HG02884 (cell line): ENCODE measurements around the gene MAP3K19.
"Not testable (repeated sequence)": the region's sequence is repeated elsewhere in the genome, so short reads cannot be mapped to it uniquely, and the experiment has no call there.

ENCODE experiments used
- ATAC-seq: cut with Tn5 transposase; IDR thresholded peaks from one replicate; pipeline ENCODE4 v1.9.1; 2021; ENCODE audit warnings: mild to moderate bottlenecking, moderate library complexity; ENCODE audit not compliant: unreplicated experiment

MAP3K19 gene

DNA sequence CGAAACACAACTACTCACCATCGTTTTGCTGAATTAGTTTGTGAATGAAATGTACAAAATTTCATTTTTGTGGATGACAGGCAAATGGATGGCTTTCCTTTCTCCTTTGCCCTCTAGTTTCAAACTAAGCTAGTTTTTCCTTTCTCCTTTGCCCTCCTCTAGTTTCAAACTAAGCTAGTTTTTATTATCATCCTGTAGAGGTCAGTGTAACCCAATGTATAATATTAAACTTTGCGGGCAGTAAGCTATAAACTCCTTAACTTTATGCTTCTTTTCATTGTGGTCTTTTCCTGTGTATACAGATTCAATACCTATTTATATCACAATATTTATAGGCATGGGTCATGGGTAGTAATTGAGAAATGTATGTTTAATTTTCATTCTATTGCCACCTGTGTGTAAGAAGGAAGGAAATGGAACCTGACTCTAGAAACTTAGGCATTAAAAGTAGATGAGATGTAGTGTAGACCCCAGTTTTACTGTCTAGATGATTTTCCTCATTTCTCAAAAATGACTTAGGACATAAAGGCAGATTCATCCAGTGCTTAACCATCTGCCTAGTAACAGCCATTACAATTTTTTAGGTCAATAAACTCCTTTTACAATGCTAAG, 58.1 kb downstream of the MAP3K19 start:
- ATAC-seq, result no peak

DNA sequence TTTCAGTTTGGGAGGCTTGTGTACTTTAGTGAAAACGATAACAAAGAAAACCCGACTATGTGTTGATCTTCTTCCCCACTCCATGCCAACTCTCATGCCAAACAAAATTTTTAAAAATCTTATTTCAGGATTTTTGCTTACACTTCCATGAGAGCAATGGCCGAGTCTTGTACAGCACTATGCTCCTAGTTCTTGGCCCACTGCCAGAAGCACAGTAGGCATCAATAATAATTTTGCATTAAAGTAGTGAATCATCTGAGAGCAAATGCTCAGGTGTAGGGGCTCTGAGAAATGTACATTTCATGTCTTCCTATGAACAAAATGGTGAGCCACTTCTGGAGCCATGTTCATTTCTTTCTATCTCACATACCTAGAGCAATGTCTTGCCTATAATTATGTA, 62.2 kb downstream of the MAP3K19 start:
- no peak for ATAC-seq

DNA sequence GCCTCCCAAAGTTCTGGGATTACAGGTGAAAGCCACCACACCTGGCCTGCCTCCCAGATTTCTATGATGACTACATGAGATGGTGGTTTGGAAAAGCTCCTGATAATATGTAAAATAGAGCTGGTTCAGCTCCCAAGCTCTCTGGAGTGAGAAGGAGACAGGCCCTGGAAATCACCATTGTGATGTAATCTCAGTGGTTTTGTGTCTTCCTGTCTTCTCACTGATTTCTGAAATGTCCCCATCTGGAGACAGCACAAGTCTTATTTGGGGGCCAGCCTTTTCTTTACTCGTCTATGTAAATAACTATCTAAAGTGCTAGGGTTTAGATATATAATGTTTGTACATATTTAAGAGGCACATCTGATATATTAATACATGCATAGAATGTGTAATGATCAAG, 64.6 kb downstream of the MAP3K19 start:
- ATAC-seq, result no peak

DNA sequence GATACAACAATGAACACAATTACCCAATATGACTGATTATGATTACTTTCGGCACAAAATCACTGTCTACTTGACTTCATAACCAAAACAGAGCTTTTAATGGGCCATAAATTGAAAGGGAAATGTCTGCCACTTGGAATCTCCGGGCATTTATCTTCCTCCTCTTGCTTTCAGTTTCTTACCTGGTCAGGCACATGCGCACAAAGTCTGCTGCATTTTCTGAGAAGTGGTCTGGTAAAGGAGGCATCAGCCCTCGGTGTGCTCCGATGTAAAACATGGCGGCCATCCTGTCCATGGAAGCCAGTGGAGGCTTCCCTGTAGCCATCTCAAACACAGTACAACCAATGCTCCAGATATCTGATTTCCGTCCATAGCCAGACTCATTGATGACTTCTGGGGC, 66.6 kb downstream of the MAP3K19 start:
- ATAC-seq, result no peak

DNA sequence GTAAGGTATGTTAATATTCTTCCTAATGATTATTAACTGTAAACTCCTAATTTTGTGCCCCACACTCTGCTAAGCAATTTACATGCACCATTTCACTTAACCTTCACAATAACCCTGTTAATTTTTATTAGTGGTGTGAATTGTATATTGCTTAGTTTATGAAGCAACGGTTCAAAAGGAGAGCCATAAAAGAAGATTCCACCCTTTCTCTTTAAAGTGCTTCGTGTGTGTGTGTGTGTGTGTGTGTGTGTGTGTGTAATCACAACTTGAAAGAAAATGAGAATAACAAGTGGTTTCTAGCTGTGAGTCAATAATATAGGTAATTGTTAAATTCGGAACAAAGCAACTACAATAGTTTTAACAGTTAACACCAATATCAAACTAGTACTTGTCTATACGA, 68.0 kb downstream of the MAP3K19 start:
- no peak for ATAC-seq

DNA sequence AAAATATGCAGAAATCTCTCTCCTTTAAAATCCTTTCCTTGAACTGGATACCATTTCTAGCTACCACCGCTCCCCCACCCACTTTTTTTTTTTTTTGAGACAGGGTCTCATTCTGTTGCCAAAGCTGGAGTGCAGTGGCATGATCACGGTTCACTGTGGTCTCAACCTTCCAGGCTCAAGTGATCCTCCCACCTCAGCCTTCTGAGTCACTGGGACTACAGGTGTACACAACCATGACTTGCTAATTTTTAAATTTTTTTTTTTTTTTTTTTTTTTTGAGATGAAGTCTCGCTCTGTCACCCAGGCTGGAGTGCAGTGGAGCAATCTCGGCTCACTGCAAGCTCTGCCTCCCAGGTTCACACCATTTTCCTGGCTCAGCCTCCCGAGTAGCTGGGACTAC, 70.1 kb downstream of the MAP3K19 start:
- not testable (repeated sequence) for ATAC-seq

DNA sequence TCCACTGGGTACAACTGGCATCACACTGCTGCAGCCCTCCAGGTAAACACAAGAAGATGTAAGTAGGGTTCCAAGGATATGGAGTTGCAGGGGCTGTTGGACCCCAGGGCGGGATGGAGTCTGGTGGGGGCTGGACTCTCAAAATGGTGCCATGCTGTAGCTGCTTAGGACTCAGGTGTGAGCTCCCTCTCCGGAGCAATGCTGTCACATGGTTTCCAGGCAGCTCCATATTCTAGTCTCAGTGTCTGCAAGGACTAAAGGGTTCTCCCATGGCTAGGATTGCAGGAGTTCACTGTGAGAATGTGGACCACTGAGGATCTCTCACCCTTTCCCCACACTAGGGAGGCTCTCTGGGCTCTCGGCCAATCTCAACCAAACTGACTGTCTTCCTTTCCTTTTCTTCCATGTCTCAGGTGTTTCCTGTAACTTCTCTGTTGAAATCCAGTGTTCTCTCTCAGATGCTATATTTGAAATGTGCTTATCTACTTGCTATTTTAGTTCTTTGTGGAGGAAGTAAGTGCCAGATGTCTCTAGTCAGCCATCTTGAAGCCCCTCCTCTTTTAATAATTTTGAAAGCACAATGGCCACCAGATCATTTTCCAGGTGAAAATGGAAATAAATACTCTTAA, 71.1 kb downstream of the MAP3K19 start:
- ATAC-seq, result no peak

DNA sequence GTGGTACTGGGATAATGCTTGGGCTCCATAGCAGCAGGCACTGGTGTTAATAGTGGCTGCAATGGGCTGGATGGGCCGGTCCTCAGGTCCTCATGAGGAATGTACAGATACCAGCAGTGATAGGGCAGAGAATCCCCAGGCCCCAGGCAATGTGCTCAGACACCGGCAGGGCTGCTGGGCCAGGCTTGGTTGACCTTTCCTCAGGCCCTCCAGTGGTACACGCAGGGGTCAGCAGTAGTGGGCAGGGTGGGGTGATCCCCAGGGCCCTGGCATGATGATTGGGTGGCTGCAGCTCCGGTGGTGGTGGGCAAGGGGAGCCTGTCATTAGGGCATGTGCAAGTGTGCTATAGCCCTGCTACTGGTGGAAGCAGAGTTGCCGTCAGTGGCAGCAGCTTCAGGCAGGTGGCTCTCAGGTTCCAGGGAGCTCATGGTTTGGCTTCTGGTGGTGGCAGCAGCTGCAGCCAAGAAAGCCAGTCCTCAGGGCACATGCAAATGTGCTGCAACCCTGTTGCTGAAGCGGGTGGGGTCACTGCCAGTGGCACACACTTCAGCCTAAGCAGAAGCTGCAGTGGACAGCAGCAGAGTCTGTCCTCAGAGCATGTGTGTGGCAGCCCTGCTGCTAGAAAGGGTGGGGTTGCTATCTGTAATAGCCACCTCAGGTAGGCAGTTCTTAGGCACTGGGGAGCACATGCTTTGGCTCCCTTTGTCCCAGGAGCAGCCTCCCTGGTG, 71.8 kb downstream of the MAP3K19 start:
- ATAC-seq, result no peak

DNA sequence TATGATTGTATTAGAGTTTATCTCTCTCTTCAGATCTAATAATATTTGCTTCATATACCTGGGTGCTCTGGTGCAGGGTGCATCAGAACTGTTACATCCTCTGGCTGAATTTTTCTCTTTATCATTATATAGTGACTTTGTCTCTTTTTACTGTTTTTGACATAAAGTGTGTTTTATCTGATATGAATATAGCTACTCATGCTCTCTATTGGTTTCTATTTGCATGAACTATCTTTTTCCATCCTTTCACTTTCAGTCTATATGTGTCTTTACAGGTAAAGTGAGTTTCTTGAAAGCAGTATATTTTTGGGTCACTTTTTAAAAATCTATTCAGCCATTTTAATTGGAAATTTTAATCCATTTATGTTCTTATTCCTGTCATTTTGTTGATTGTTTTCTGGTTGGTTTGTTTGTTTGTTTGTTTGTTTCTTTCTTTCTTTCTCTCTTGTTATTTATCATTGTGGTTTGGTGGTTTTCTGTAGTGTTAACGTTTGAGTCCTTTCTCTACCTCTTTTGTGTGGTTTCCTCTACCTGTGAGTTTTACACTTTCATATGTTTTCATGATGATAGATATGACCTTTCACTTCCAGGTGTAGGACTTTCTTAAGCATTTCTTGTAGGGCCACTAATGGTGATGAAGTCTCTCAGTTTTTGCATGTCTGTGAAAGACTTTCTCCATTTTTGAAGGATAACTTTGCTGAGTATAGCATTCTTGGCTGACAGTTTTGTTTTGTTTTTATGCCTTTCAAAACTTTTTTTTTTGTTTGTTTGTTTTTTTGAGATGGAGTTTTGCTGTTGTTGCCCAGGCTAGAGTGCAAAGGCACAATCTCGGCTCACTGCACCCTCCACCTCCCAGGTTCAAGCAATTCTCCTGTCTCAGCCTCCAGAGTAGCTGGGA, 73.8 kb downstream of the MAP3K19 start:
- no peak for ATAC-seq

DNA sequence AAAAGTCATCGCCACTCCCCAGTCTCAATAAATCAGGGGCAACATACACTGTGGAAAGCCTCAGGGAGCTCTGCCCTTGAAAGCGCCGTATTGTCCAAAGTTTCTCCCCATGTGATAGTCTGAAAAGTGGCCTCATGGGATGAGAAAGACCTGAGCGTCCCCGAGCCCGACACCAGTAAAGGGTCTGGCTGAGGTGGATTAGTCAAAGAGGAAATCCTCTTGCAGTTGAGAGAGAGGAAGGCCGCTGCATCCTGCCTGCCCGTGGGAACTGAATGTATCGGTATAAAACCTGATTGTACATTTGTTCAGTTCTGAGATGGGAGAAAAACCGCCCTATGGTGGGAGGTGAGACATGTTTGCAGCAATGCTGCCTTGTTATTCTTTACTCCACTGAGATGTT, 80.1 kb downstream of the MAP3K19 start:
- not testable (repeated sequence) for ATAC-seq

DNA sequence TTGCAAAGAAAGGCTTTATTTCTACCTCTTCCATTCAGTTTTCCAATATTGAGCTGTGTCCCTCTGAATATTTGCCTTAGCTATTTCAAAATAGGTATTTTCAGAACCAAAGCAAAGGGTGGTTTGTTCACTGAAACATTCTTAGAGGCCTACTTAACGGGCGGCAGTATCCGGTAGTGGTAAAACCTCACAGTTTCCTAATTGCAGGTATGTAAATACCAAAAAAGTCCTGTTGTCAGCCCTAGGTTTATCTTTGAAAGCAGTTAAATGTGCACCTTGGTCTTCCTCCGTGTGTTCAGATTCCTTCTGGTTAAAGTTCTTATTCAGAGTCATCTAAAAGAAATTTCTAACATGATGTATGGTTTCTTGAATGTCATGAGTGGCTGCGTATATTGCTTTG, 89.8 kb downstream of the MAP3K19 start:
- no peak for ATAC-seq

DNA sequence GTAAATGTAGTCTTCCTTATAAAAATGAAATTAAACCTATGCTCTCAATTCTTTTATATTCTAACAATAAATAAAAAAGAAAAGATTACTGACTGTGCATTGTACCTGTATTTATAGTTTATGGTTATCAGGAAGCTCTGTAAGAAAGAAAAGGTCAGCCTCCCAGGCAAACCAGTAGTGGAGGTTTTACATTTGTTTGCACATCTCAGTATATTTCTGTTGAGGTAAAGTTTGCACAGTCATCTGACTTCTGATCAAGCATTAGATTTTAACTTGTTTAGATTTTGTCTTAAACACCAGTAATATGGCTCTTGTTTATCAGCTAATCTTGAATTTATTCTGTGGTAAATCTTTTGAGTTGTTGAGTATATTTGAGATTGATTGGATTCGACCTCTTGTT, 91.5 kb downstream of the MAP3K19 start:
- ATAC-seq, result no peak

DNA sequence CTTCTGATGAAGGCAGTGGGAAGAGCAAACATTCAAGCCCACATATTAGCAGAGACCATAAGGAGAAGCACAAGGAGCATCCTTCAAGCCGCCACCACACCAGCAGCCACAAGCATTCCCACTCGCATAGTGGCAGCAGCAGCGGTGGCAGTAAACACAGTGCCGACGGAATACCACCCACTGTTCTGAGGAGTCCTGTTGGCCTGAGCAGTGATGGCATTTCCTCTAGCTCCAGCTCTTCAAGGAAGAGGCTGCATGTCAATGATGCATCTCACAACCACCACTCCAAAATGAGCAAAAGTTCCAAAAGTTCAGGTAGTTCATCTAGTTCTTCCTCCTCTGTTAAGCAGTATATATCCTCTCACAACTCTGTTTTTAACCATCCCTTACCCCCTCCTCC, 93.2 kb downstream of the MAP3K19 start:
- ATAC-seq, result no peak

DNA sequence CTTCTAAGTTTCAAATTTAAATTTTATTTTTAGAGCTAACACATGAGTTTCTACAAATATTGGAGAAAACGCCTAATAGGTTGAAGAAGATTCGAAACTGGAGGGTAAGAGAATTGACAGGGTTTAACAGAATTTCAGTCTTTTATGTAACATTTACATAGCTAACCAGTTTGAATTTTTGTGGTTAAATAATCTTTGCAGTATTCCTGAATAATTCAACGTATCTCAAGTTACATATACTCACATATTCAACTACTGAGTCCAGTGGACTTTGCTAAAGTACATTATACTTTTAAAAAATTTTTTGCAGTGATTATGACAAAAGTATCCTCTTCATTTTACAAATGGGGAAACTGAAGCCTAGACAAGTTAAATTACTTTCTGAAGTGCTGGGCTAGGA, 94.6 kb downstream of the MAP3K19 start:
- ATAC-seq, result no peak

DNA sequence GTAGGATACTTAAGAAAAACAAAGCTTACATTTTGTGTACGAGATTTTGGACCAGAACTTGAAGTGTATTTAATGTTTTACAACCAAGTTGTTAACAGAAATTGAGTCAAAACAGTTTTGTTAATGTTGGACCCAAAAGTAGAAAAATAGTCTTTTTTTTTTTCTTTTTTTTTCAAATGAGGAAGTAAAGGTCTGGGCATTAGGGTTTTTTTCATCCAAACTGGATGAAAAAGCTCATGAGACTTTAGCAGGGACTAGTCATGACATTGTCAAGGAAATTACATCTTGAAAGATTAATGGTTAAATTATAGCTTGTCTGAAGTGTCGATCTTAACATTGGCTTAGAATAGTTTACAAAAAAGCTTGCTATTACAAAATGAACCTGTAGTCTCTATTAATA, 96.4 kb downstream of the MAP3K19 start:
- ATAC-seq, result no peak

DNA sequence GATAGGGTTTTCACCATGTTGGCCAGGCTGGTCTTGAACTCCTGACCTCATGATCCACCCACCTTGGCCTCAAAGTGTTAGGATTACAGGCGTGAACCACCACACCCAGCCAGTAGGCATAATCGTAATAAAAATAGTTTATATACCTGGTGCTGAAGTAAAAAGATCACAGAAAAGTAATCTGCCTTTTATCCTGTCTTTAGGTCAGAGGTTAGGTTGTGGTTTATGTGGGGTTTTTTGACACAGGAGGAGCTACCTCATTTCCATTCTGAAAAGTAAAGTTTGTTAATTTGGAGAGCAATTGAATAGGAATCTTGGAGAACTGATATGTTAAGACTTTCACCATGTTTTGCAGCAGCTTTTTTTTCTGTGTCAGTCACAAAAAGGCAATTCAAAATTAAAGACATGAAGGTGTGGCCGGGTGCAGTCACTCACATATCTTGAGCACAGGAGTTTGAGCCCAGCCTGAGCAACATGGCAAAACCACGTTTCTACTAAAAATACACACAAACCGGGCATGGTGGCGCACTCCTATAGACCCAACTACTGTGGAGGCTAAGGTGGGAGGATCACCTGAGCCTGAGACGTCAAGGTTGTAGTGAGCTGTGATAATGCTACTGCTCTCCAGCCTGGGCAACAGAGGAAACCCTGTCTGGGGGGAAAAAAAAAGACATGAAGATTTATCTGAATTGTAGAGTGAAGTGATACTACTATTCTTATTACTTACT, 97.1 kb downstream of the MAP3K19 start:
- ATAC-seq, result no peak

DNA sequence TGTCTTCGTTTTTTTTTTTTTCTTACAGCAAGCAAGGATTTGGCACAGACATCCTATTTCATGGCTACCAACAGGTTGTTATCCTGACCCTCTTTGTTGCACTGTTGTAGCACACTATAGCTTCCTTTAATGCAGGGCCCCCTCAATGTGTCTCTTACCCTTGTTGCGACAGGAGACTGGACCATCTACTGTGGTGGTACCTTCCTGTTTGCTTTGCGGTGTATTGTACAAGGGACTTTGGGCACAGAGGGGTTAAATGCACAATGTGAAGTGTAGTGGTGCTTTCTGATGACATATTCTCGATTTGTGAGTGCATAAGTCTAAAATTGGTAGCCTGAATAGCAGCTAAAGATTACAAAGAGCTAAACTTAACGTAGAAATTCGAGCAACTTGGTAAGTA, 101.2 kb downstream of the MAP3K19 start:
- ATAC-seq, result no peak

DNA sequence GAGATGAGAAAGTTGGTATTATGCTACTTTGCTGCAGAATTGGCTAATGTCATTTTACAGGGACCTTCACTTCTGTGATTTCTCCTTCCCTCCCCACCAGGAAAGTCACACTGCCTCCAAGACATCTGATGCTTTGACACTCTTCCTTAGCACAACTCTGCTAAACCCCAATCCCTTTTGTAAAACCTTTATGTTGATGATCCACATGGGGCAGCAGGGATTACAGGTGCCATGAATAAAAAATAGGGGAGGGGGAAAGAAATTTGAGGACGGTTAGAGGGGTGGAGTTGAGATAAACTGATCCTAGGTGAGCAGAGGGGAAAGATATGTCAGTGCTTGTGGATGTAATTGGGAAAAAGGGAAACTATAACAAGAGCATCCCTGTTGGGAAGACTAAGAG, 102.3 kb downstream of the MAP3K19 start:
- ATAC-seq, result no peak

DNA sequence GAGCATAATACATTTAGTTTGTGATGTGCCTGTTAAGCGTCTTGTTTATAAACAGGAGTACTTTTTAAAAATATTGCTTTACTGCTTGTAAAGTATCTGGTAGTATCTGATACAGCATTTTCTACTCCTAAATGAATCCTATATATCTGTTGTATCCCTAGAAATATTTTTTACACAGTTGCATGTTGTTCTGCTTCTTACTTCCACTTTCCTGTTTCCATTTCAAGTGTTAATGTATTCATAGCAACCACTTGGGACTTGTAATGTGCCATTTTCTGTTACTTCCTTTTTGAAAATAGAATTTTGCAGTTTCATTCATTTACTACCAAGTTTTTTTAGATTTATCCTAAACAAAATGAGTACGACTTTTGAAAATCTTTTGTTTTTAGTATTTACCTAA, 103.7 kb downstream of the MAP3K19 start:
- peak; percentile 80 for ATAC-seq

DNA sequence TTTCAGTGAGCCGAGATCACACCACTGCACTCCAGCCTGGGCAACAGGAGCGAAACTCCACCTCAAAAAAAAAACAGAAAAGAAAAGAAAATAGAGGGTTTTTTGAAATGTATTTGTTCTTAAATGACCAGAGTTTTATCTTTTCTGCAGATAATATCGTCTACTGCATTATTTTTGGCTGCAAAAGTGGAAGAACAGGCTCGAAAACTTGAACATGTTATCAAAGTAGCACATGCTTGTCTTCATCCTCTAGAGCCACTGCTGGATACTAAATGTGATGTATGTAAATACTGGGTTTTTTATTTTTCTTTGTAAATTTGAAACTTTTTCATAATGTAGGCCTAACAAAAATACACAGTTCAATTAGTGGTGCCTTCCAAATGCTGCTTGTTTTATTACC, 110.6 kb downstream of the MAP3K19 start:
- no peak for ATAC-seq

DNA sequence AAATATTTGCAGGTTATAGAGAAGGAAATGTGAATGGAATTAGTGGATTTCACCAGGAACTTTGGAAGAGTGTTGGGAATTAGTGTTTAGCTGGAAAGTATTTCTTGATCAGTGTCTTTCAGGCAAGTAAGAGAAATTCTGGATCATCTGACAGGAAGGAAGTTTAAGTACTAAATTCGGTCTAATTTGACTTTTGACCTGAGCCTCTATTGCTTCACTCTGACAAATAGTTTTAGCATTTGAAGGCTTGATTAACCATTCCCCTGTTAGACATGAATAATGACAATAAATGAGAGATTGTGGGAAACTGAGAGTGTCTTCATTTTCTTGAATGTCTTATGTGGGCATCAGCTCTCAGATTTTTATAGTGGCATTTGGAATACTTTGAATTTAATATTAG, 112.6 kb downstream of the MAP3K19 start:
- ATAC-seq, result no peak
